GM21619 (cell line): ENCODE data around the gene PLEKHA6.

Source experiments
- ATAC-seq: cut with Tn5 transposase; IDR thresholded peaks from one replicate; pipeline ENCODE4 v1.9.1; 2021; ENCODE audit not compliant: unreplicated experiment

The PLEKHA6 gene

GRCh38 chr1:204357551-204358490 is 1.9 kb downstream of the PLEKHA6 start:
- no peak for ATAC-seq

GRCh38 chr1:204356997-204357396 is 2.7 kb downstream of the PLEKHA6 start:
- ATAC-seq: no peak

- ATAC-seq: no peak
These were observed 3.8 kb downstream of the PLEKHA6 start for GRCh38 chr1:204355913-204356312.

GRCh38 chr1:204354579-204354978 is 5.2 kb downstream of the PLEKHA6 start:
- no peak for ATAC-seq

GRCh38 chr1:204353213-204353910 is 6.4 kb downstream of the PLEKHA6 start:
- no peak for ATAC-seq

- no peak for ATAC-seq
These were observed 8.7 kb downstream of the PLEKHA6 start for GRCh38 chr1:204350857-204351573.

DNA sequence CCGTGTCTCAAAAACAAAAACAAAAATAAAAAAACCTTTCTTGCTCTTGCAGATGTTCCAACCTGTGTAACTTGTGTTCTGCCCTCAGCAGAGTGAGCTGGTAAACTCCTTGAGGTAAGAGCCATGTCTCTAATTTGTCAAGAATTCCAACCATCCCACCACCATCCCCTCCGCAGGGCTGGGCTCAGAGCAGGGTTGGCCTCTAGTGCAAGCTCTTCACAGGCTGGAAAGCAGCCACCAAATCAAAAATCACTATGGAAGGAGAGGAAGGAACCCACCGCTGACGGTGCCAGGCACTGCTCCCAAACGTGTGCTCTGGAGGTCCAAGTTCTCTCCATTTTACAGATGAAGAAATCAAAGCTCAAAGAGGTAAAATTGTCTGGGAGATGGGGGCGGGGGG is 9.4 kb downstream of the PLEKHA6 start:
- no peak for ATAC-seq

- ATAC-seq: no peak
These were observed 10.1 kb downstream of the PLEKHA6 start for GRCh38 chr1:204349602-204350001.

GRCh38 chr1:204348722-204349121 is 11.0 kb downstream of the PLEKHA6 start:
- no peak for ATAC-seq

DNA sequence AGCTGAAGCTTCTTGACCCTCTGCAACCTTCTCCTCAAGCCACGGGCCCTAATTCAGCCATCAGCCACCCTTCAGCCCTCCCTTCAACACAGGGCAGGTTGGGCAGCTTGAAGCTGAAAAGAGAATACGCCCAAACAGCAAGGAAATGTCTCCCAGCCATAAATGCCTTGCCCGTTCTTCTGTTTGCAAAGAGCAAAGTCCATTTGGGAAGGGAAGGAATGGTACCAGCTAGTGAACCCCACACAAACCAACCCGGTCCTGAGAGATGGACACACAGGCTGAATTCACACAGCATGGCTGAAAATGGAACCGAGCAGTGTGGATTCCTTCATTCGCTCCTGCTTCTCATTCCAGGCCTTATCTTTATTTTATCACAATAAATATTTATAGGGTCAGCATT is 11.5 kb downstream of the PLEKHA6 start:
- no peak for ATAC-seq

- ATAC-seq: no peak
These were observed 13.6 kb downstream of the PLEKHA6 start for GRCh38 chr1:204345941-204346645.

GRCh38 chr1:204345438-204345841 is 14.3 kb downstream of the PLEKHA6 start:
- ATAC-seq: no peak

- no peak for ATAC-seq
These were observed 14.9 kb downstream of the PLEKHA6 start for GRCh38 chr1:204344665-204345355.

DNA sequence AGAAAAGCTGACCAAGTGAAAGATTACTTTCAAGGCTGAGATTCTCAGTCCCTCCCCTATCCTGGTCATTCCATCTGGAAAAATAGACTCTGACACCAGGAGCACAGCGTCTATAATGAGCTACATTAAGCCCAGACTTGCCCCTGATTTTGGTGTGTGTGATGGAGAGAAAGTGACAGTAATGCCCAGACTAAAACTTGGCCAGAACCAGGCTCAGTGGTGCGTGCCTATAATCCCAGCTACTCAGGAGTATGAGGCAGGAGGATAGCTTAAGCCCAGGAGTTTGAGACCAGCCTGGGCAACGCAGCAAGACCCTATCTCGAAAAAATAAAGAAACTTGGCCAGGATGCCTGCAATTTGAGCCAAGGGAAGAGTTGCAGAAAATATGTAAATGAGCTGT is 15.9 kb downstream of the PLEKHA6 start:
- ATAC-seq: no peak

GRCh38 chr1:204343247-204343646 is 16.5 kb downstream of the PLEKHA6 start:
- no peak for ATAC-seq

- no peak for ATAC-seq
These were observed 17.4 kb downstream of the PLEKHA6 start for GRCh38 chr1:204342310-204342709.

DNA sequence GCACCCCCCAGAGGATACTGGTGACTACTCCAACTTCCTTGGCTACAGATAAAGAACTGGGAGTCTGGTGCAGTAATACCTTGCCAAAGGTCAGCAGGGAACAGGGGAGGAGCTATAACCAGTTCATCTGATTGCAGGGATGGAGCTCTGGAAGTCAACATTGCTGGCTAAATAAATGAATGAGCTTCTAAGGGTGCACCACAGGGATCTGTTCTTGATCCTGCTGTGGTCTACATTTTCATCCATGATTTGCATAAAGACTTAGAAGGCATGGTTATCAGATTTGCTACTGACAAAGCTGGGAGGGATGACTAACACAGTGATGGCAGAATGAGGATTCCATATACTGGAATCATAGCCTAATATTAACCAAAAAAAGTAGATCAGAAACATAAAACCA is 18.3 kb downstream of the PLEKHA6 start:
- ATAC-seq: no peak

- no peak for ATAC-seq
These were observed 19.4 kb downstream of the PLEKHA6 start for GRCh38 chr1:204340081-204340889.

DNA sequence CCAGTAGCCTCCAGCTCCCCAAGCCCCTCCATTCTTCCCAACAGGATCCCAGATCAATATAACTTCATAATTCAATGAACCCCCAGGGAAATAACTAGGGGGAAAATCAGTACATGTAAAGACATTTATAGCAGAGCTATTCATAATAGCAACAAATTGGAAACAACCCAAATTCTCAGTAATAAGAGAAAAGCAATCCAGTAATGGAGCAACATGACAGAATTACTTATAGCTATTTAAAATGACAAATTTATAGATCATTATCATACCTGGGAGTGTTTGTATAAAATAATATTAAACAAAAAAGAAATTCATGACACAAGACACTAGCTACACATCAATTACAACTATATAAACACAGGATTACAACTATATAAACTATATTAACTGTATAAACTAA is 20.2 kb downstream of the PLEKHA6 start:
- ATAC-seq: no peak

DNA sequence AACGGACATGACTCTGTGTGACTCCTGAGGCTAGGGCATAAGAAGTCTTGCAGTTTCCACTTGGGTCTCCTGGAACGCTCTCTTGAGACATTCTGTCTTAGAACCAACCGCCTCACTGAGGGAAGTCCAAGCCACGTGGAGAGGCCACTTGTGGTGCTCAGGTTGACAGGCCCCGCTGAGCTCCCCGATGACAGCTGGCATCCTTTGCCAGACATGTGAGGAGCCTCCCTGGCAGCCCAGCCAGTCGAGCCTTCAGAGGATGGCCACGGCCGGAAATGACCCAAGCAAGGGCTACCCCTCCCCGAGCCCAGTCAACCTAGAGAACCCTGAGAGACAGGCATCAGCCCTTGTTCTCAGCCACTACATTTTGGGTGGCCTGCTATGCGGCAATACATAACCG is 20.7 kb downstream of the PLEKHA6 start:
- ATAC-seq: no peak
